ENCODE results near the gene GAPVD1.
"Not testable (repeated sequence)": the region's sequence is repeated elsewhere in the genome, so short reads cannot be mapped to it uniquely, and the experiment has no call there.

Gene GAPVD1

GRCh38 chr9:125280945-125281344 lies 19.3 kb downstream of the GAPVD1 start:
- TF ChIP-seq, protein P1, sequence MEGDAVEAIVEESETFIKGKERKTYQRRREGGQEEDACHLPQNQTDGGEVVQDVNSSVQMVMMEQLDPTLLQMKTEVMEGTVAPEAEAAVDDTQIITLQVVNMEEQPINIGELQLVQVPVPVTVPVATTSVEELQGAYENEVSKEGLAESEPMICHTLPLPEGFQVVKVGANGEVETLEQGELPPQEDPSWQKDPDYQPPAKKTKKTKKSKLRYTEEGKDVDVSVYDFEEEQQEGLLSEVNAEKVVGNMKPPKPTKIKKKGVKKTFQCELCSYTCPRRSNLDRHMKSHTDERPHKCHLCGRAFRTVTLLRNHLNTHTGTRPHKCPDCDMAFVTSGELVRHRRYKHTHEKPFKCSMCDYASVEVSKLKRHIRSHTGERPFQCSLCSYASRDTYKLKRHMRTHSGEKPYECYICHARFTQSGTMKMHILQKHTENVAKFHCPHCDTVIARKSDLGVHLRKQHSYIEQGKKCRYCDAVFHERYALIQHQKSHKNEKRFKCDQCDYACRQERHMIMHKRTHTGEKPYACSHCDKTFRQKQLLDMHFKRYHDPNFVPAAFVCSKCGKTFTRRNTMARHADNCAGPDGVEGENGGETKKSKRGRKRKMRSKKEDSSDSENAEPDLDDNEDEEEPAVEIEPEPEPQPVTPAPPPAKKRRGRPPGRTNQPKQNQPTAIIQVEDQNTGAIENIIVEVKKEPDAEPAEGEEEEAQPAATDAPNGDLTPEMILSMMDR (conservative IDR thresholded peaks at IDR 0.05) = no peak
- TF ChIP-seq ZFX (IDR thresholded peaks at IDR 0.05) = no peak

GRCh38 chr9:125284855-125285254 lies 23.2 kb downstream of the GAPVD1 start:
- TF ChIP-seq, protein P1 (conservative IDR thresholded peaks at IDR 0.05) = no peak
- TF ChIP-seq ZFX (IDR thresholded peaks at IDR 0.05) = no peak
- no peak overlapping the region for H3K27ac ChIP-seq

More at GRCh38 chr9:125280945-125281344, 19.3 kb downstream of the GAPVD1 start:
- H3K27ac ChIP-seq = no peak overlapping the region

DNA sequence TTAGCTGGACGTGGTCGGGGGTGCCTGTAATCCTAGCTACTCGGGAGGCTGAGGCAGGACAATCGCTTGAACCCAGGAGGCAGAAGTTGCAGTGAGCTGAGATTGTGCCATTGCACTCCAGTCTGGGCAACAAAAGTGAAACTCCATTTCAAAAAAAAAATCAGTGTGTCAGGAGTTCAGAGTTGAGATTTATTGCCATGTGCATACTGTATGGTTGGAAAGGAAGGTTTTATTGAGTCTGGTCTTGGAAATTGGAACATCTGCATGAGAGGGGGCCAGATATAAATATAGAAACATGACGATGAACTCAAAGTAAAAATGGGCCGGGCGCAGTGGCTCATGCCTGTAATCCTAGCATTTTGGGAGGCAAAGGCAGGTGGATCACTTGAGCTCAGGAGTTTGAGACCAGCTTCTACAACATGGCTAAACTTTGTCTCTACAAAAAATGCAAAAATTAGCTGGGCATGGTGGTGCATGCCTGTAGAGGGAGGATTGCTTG lies 25.4 kb downstream of the GAPVD1 start:
- H3K27ac ChIP-seq = not testable (repeated sequence)

- H3K27ac ChIP-seq = no peak overlapping the region
- no peak for TF ChIP-seq ZFX (IDR thresholded peaks at IDR 0.05)
- TF ChIP-seq, protein P1 (conservative IDR thresholded peaks at IDR 0.05) = no peak
These were observed 31.5 kb downstream of the GAPVD1 start for GRCh38 chr9:125293134-125293533.

DNA sequence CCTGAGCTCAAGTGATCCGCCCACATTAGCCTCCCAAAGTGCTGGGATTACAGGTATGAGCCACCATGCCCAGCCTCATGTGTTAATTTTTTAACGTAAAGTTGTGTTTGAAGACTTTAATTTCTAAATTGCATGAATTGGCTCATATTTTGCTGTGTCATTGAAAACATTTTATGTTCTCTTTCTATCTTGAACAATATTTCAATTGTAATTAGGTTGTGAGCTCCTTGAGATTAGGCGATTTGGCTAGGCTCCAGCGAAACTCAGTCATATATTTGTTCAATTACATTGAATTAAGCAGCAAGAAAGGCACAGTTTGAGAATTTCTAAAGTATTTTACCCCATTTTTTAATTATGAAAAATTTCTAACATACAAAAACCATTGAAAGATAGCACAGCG lies 34.0 kb downstream of the GAPVD1 start:
- no peak for TF ChIP-seq ZFX (IDR thresholded peaks at IDR 0.05)
- TF ChIP-seq, protein P1 (conservative IDR thresholded peaks at IDR 0.05) = no peak
- H3K27ac ChIP-seq = no peak overlapping the region

GRCh38 chr9:125296843-125297372 lies 35.3 kb downstream of the GAPVD1 start:
- 0 out of 2 replicates have a peak overlapping the region, but pooled peaks have one; percentile 16 for H3K27ac ChIP-seq
- TF ChIP-seq, protein P1 (conservative IDR thresholded peaks at IDR 0.05) = no peak
- no peak for TF ChIP-seq ZFX (IDR thresholded peaks at IDR 0.05)

DNA sequence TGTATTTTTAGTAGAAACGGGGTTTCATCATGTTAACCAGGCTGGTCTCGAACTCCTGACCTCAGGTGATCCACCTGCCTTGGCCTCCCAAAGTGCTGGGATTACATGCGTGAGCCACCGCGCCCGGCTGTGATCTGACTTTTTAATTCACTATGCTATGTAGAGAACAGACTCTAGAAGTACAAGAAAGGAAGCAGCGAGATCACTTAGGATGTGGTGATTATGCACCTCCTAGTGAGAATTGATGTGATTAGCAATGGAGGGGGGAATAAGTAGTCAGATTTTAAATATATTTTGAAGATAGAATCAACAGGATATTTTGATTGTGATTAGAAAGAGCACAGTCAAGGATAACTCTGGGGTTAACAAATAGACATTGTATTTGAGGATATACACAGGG lies 36.3 kb downstream of the GAPVD1 start:
- H3K27ac ChIP-seq = no peak overlapping the region
- TF ChIP-seq, protein P1 (conservative IDR thresholded peaks at IDR 0.05) = no peak
- no peak for TF ChIP-seq ZFX (IDR thresholded peaks at IDR 0.05)

DNA sequence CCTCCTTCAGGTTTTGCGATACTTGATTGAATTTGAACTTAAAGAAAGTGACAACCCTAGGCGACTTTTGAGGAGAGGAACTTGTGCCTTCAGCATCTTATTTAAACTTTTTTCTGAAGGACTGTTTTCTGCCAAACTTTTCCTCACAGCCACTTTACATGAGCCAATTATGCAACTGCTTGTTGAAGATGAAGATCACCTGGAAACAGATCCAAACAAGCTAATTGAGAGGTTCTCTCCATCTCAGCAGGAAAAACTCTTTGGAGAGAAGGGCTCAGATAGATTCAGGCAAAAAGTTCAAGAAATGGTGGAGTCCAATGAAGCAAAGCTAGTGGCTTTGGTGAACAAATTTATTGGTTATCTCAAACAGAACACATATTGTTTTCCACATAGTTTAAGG lies 40.6 kb downstream of the GAPVD1 start:
- no peak for TF ChIP-seq ZFX (IDR thresholded peaks at IDR 0.05)
- TF ChIP-seq, protein P1 (conservative IDR thresholded peaks at IDR 0.05) = no peak
- H3K27ac ChIP-seq = no peak overlapping the region
